HCT116 (cell line): Measurements from ENCODE around the gene MRPL18.

Experiments
- CEBPB ChIP-seq: IDR thresholded peaks from 2 replicates; pipeline ENCODE4 v1.6.1; 2012; ENCODE audit warnings: low read depth
- EZH2 ChIP-seq: fragments of 200-600 bp; sonication (generic); IDR thresholded peaks from 2 replicates; pipeline ENCODE4 v1.6.1; 2017; ENCODE audit warnings: antibody characterized with exemption, mixed run types
- EZH2phosphoT487 ChIP-seq: fragments of 200-600 bp; IDR thresholded peaks from 2 replicates; pipeline ENCODE4 v1.6.1; 2018; ENCODE audit warnings: antibody characterized with exemption, borderline replicate concordance
- POLR2A ChIP-seq: IDR thresholded peaks from 2 replicates; pipeline ENCODE4 v1.7.0; 2011; ENCODE audit warnings: borderline replicate concordance; ENCODE audit not compliant: insufficient read depth, insufficient read length; ENCODE audit errors: extremely low read depth
- TCF7L2 ChIP-seq: IDR thresholded peaks from 2 replicates; pipeline ENCODE4 v1.7.0; 2011; ENCODE audit warnings: borderline replicate concordance, inconsistent platforms; ENCODE audit not compliant: insufficient read depth, insufficient read length; ENCODE audit errors: extremely low read depth
- ZNF274 ChIP-seq: fragments of 200-500 bp; sonication (Bioruptor generic); IDR thresholded peaks from 2 replicates; pipeline ENCODE4 v1.6.1; 2014; ENCODE audit warnings: mild to moderate bottlenecking, low read depth, low read length, inconsistent platforms
- TF ChIP-seq, protein P1 (sequence below): IDR thresholded peaks from 2 replicates; pipeline ENCODE4 v1.6.1; 2012

DNA sequence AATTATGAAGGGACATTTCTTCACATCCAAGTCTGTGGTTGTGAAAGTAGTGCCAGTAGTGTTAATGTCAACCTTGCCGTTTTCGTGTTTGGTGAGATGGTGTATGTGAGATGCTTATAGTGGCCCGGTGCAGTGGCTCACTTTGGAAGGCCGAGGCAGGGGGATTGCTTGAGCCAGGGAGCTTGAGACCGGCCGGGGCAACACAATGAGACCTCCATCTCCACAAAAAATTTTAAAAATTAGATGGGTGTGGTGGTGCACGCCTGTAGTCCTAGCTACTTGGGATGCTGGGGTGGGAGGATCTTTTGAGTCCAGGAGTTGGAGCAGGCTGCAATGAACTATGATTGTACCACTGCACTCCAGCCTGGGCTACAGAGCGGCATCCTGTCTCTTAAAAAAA, 47.2 kb downstream of the MRPL18 start:
- TF ChIP-seq, protein P1, sequence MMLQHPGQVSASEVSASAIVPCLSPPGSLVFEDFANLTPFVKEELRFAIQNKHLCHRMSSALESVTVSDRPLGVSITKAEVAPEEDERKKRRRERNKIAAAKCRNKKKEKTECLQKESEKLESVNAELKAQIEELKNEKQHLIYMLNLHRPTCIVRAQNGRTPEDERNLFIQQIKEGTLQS: no peak
- no peak for TF ChIP-seq EZH2phosphoT487
- no peak for TF ChIP-seq POLR2A
- TF ChIP-seq ZNF274: no peak
- no peak for TF ChIP-seq CEBPB
- no peak for TF ChIP-seq EZH2
- no peak for TF ChIP-seq TCF7L2
